Mammary epithelial cell (primary cell): Measurements from ENCODE around the gene GIN1.

Experiments
- CTCF ChIP-seq, 2 donors: IDR thresholded peaks in 1 of 2; conservative IDR thresholded peaks in 1 of 2; 2 replicates each; pipeline ENCODE4 v1.5.1; 2011 to 2012; ENCODE audit warnings: inconsistent platforms in 2 of 2, low read length in 2 of 2, mild to moderate bottlenecking in 2 of 2, control low read depth in 1 of 2, low read depth in 1 of 2; ENCODE audit not compliant: insufficient read depth in 1 of 2; ENCODE audit errors: extremely low read depth in 1 of 2
- EZH2 ChIP-seq: IDR thresholded peaks from 2 replicates; pipeline ENCODE4 v1.6.1; 2012; ENCODE audit warnings: low read length, inconsistent platforms, borderline replicate concordance

GRCh38 chr5:103075442-103075841, 44.5 kb downstream of the GIN1 start:
- TF ChIP-seq CTCF (conservative IDR thresholded peaks at IDR 0.05 in 1 of 2, IDR thresholded peaks at IDR 0.05 in 1 of 2; ENCODE audit: extremely low read depth in 1 of 2, insufficient read depth in 1 of 2, low read depth in 1 of 2, low read length in 2 of 2) (no peak), EZH2 (no peak)
